GM19452 (cell line): Measurements from ENCODE around the gene DRICH1.
"Not testable (repeated sequence)": the region's sequence is repeated elsewhere in the genome, so short reads cannot be mapped to it uniquely, and the experiment has no call there.

ENCODE experiments used
- ATAC-seq: cut with Tn5 transposase; IDR thresholded peaks from one replicate; pipeline ENCODE4 v1.9.1; 2021; ENCODE audit not compliant: unreplicated experiment

The DRICH1 gene

GRCh38 chr22:23651676-23652075, 19.6 kb upstream of the DRICH1 start:
- no peak for ATAC-seq

GRCh38 chr22:23649071-23649501, 17.0 kb upstream of the DRICH1 start:
- no peak for ATAC-seq

DNA sequence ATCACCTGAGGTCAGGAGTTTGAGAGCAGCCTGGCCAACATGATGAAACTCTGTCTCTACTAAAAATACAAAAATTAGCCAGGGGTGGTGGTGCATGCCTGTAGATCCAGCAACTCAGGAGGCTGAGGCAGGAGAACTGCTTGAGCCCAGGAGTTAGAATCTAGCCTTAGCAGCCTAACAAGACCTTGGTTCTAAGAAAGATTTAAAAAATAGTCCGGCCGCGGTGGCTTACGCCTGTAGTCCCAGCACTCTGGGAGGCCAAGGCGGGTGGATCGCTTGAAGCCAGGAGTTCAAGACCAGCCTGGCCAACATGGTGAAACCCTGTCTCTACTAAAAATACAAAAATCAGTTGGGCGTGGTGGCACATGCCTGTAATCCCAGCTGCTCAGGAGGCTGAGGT, 14.4 kb upstream of the DRICH1 start:
- ATAC-seq: not testable (repeated sequence)

GRCh38 chr22:23640206-23640605, 8.1 kb upstream of the DRICH1 start:
- ATAC-seq: not testable (repeated sequence)

- ATAC-seq: no peak
Observed at GRCh38 chr22:23639661-23640060, 7.5 kb upstream of the DRICH1 start.

- ATAC-seq: no peak
Observed at GRCh38 chr22:23638611-23639010, 6.5 kb upstream of the DRICH1 start.

DNA sequence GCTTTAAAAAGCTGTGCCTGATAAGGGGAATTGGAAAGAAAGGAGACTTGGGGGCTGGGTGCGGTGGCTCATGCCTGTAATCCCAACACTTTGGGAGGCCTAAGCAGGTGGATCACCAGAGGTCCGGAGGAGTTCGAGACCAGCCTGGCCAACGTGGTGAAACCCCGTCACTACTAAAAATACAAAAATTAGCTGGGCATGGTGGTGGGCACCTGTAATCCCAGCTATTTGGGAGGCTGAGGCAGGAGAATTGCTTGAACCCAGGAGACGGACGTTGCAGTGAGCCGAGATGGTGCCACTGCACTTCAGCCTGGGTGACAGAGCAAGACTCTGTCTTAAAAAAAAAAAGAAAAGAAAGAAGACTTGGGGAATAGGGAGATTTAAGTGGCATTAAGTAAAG, 3.2 kb upstream of the DRICH1 start:
- ATAC-seq: not testable (repeated sequence)

DNA sequence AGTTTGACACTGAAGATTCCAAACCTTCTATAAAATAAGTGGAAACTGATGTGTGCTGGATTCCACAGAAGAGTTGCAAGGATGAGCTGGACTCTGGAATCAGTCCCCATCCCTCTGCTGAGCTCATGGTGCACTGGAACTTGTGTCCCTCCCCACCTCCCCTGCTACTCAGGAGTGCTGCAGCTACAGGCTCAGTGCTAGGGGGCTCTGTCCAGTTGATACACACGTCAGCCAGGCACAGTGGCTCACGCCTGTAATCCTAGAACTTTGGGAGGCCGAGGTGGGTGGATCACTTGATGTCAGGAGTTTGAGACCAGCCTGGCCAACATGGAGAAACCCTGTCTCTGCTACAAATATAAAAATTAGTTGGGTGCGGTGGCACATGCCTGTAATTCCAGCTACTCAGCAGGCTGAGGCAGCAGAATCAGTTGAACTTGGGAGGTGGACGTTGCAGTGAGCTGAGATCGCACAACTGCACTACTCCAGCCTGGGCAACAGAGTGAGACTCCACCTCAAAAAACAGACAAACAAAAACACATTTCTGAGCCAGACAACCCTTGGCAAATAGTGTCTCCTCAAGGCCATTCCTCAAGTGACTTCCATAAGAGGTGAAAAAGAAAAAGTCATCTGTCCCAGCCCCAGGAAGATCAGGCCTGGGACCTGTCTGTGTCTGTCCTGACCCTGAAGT, 3.9 kb downstream of the DRICH1 start:
- not testable (repeated sequence) for ATAC-seq

DNA sequence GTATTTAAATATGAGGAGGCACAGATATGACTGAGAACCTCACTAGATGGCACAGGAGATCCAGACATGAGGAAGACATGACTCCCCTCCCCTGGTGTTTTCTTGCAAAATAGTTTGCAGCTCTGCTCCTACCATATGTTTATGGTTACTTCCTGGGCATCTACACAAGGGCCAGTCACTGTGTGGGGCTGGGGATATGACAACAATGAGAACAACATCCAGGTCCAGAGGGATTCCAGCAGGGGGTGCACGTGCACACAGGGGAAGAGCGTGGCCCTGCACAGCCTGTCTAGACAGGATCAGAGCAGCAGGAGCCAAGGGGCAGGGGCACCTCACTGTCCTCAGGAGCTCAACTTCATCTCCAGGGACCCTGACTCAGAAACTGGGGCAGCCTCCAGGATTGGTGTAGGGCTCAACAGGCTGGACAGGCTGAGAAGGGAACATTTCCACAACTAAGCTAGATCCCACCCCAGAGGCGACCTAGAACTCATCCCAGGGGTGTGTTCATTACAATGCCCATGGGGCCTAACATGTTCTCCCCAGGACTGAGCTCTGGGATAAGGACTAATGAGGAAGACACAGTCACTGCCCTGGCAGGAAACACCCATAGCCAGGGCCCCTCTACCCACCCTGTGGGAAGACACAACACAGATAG, 4.6 kb downstream of the DRICH1 start:
- ATAC-seq: not testable (repeated sequence)

- ATAC-seq: no peak
Observed at GRCh38 chr22:23626286-23626975, 5.7 kb downstream of the DRICH1 start.

- no peak for ATAC-seq
Observed at GRCh38 chr22:23622634-23623033, 9.5 kb downstream of the DRICH1 start.

DNA sequence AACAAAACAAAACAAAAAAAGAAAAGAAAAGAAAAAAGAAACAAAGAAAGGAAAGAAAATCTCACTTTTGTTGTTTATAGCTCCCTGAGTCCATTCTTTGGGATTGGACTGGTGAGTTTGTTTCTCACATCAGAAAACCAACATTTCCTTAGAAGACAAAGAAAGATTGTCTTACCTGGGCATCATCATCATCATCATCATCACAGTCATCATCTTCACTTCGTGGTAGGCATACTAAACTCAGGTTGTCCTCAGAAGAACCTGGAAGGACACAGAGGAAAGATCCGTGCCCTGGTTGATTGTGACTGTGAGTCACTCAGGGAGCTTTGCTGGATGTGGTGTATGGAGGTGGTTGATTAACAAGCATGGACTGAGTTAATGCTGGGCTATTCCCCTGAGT, 10.2 kb downstream of the DRICH1 start:
- not testable (repeated sequence) for ATAC-seq

DNA sequence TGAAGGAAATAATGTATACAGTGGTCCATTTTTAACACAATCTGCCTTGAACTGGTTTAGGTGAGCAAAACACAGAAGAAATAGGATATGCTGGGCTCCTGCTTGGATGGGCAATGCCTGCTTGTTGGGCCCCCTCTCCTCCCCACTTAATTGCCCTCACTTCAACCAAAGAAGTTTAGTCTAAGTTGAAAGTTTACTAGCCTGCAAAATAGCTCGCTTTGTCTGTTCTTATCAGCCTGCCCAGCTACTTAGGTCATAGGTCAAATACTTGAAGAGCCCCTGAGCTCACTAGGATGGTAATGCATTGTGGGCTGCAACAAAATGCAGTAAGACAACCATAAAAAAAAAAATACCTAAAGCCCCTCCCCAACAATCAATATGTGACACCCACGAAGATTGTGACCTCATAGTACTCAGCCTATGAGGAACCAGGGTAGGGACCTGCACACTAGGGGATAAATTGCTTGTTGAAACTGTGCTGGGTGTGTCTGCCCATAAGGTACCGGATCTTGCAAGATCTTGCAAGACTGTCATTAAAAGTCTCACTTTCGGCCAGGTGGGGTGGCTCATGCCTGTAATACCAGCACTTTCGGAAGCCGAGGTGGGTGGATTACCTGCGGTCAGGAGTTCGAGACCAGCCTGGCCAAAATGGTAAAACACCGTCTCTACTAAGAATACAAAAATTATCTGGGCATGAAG, 10.9 kb downstream of the DRICH1 start:
- ATAC-seq: no peak

DNA sequence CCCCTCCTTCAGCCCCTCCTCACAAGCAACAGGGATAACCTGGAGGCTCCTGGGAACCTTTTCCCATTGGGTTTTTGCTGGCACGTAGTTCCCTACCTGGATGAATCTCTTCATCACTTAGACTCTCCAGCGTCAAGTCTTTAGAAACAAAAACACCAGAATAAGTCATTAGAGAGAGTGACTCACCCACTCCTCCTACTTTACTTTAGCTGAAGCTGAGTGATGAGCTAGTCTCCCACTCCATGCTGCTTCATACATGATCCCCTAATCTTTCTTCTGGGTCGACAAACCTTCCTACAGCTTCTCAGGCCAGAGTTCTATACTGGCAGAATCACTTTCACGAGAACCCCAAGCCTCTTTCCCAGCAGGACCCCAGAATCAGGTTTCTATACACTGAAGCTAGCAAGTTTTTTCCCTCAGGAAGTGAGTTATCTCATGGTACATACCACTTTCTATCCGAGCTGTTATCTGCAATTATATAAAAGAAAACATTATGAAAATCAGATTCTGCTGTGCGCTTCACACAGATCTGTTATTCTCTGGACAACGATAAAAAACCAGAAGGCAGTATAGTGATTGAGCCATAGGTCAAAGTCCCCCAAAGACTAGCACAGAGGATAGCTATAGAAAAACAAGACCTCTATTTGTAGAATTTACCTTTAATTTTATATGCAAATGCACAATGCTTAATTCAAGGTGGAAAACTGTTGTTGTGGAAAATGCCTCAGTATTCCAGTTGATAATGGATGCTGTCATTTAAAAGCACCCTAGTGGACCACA, 18.7 kb downstream of the DRICH1 start:
- no peak for ATAC-seq

- no peak for ATAC-seq
Observed at GRCh38 chr22:23609983-23610781, 21.9 kb downstream of the DRICH1 start.

DNA sequence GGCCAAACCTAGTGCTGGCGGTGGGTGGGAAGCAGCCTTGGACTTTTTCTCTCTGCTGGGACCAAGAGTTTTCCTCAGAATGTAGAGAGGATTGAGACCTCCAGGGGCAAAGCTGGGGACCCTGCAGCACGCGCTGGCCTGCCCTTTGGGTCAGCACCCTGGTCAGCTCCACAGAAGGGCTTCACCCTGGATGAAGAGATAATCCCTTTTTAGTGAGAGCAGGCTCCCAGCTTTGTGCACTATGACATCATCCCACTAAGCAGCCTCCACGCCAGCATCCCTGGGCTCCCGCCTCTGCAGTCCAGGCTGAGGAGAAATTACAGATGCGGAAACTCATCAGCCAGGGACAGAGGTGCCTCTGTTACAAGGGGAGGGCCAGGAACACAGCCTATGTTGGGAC, 23.5 kb downstream of the DRICH1 start:
- ATAC-seq: no peak

DNA sequence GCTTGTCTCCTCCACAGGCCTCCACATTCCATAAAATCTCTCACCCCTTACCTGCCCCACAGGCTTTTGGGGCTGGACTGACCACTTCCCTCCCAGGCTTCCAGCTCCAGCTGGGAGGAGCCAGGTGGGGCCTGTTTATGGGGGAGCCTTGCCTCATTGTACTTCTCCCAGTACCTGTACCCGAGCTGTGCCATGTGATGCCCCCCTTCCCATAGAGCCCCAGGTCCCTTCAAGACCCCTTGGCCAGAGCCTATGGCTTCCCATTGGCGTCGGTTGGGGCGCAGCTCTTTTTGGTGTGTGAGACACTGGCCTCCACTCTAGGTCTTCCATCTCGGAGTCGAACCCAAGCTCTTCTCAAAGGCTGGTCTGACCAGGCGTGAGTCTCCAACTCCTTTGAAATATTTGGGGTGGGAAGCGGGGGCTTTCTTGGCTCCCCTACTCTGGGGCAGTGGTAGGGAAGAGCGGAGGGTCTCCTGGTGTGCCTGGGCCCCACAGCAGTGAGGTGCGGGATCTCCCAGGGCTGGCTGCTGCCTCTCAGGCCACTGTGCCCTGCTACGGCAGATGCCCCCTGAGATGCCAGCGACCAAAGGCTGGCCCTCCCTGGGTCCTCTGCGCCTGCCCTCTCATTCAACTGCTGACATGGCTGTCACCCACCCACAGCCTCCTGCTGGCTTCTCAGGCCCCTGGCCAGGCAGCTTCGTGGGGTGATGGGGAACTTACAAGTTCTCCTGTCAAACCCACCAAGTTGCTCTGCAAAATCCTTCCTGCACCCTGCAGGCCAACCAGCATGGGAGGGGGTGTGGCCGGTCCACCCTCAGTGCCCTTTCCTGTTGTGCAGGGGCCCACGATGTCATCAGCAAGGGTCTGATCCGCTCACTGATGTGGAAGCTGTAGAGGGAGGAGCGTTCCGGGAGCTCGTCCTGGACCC, 25.7 kb downstream of the DRICH1 start:
- no peak for ATAC-seq

- ATAC-seq: no peak
Observed at GRCh38 chr22:23604939-23605712, 27.0 kb downstream of the DRICH1 start.
